ENCODE measurements around the gene SERF2. TPM values are rescaled to one million over a fixed set of nuclear protein-coding genes. Genes with fewer than 3 reads are reported as not detected.
A peak's percentile ranks its signal among the peaks of the same experiment; 100 is the strongest.
"Not testable (repeated sequence)": the region's sequence is repeated elsewhere in the genome, so short reads cannot be mapped to it uniquely, and the experiment has no call there.

Gene SERF2
- total RNA-seq: 1,000 to 10,000 TPM in 1 of 2 donors, 100 to 1,000 TPM in 1; 966 to 1,595 TPM

DNA sequence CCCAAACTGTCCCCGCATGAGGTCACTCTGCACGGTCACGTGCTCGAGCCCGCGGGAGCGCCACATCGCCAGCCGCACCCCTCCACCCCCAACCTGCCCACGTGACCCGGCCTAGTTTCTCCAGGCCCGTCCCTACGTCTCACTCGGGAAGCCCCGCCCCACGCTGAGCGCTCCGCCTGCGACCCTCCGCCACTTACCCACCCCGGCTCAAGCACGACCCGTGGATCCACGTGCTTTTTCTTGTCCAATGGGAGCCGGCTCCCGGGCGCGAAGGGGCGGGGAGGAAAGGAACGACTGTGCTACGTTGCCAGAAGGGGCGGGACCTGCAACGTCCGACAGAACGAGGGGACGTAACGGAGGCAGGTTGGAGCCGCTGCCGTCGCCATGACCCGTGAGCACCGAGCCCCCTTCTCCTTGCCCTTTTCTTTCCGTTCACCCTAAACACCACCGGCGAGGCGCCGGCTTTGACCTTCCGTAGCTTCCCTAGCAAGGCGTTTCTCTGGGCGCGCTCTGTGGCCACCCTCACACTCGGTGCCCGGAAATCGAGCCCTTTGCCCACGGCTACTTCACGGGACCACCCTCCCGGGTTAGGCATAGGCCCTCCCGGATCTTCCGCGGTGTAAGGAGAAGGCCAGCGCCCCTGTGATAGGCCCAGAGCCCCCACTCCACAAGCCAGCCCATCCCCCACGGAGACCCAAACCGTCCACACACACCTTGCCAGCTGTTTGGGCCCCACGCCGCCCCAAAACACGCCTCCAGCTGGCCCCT, at the start of gene SERF2:
TSS of gene SERF2 (plus strand) at position 328 of the 768 bp plus-strand sequence. CDS start at position 385, 57 bp downstream.
- Histone ChIP-seq H3K27ac (peak within 1 kb of the TSS; percentile 99), H3K4me3 (peak within 1 kb of the TSS; percentile 89 to 98), H3K9me3 (no peaks in the 10 kb centered on the region), H3K36me3 (peaks cover 4 to 5% of the 10 kb centered on the region in 2 donors), H3K27me3 (replicated peaks; ENCODE audit: insufficient read depth) (no peaks in the 10 kb centered on the region), H3K4me1 (replicated peaks) (peaks cover 21% of the 10 kb centered on the region)
- peak; percentile 100 for DNase-seq (ENCODE audit: low spot score)
- under 1% methylated on average over 66 of the region's 66 CpGs for WGBS
- intact Hi-C loops (cut with DNase I): no loop called here
- TF ChIP-seq POLR2AphosphoS5 (IDR thresholded peaks at IDR 0.05) (peak; percentile 99), POLR2A (IDR thresholded peaks at IDR 0.05) (peak; percentile 99)
- TF ChIP-seq, protein P1, sequence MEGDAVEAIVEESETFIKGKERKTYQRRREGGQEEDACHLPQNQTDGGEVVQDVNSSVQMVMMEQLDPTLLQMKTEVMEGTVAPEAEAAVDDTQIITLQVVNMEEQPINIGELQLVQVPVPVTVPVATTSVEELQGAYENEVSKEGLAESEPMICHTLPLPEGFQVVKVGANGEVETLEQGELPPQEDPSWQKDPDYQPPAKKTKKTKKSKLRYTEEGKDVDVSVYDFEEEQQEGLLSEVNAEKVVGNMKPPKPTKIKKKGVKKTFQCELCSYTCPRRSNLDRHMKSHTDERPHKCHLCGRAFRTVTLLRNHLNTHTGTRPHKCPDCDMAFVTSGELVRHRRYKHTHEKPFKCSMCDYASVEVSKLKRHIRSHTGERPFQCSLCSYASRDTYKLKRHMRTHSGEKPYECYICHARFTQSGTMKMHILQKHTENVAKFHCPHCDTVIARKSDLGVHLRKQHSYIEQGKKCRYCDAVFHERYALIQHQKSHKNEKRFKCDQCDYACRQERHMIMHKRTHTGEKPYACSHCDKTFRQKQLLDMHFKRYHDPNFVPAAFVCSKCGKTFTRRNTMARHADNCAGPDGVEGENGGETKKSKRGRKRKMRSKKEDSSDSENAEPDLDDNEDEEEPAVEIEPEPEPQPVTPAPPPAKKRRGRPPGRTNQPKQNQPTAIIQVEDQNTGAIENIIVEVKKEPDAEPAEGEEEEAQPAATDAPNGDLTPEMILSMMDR (IDR thresholded peaks at IDR 0.05): no peak

DNA sequence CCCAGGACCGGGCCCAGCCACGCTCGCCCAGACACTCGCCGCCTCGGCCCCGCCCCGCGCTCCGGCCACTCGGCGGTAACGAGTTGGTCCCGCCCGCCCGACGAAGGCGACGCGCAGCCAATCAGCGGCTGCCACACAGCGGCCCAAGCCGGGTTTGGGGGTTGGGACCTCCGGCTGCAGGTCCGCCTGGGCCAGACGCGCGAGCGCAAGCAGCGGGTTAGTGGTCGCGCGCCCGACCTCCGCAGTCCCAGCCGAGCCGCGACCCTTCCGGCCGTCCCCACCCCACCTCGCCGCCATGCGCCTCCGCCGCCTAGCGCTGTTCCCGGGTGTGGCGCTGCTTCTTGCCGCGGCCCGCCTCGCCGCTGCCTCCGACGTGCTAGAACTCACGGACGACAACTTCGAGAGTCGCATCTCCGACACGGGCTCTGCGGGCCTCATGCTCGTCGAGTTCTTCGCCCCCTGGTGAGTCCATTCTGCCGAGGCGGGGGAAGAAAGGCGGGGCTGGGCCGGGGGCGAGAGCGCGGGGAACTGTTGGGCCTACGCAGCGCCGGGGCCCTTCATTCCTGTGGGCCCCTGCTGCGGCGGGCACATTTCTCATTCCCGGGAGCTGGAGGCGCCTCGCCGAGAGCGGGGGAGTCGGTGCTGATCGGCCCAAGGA, 45.7 kb upstream of the SERF2 start, which contains the start of gene PDIA3:
TSS of gene PDIA3 (plus strand) at position 194 of the 658 bp plus-strand sequence. CDS start at position 296, 102 bp downstream.
- WGBS: under 1% methylated on average over 64 of the region's 84 CpGs
- TF ChIP-seq, protein P1 (IDR thresholded peaks at IDR 0.05): peak in 2 of 4 experiments; percentile 19 to 43
- peak; percentile 87 for TF ChIP-seq POLR2AphosphoS5 (IDR thresholded peaks at IDR 0.05)
- peak; percentile 98 for TF ChIP-seq POLR2A (IDR thresholded peaks at IDR 0.05)
- Histone ChIP-seq H3K4me3 (peak within 1 kb of the TSS; percentile 84 to 90), H3K27ac (peak within 1 kb of the TSS; percentile 94 to 96)
- H3K4me1 ChIP-seq (replicated peaks); intact Hi-C loops (cut with DNase I); H3K27me3 ChIP-seq (replicated peaks; ENCODE audit: insufficient read depth); H3K36me3 ChIP-seq; H3K9me3 ChIP-seq: not testable (repeated sequence)
- DNase-seq (ENCODE audit: low spot score): peak; percentile 93

DNA sequence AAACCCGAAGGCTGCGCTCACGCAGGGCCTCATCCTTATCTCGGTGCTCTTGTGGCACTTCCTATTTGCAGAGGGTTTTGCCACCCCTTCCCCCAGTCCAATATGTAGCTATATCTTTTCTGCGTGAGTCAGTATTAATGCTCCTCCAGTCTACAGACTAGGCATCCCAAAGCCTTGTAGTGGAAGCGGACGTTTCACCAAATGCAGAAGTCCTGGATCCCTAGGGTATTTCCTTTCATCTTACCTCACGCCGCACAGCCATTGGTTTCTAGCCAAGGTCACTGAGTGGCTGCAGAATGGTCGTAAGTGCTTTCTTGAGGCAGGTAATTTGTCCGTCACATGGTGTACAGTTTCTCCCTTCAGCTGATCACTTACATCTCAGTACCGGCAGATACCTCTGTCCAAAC, 45.2 kb upstream of the SERF2 start:
- WGBS: under 1% methylated on average over 12 of the region's 12 CpGs
- H3K27ac ChIP-seq: peak overlapping the region; percentile 94 to 96
- H3K36me3 ChIP-seq; intact Hi-C loops (cut with DNase I); H3K9me3 ChIP-seq; H3K4me1 ChIP-seq (replicated peaks); H3K27me3 ChIP-seq (replicated peaks; ENCODE audit: insufficient read depth); DNase-seq (ENCODE audit: low spot score): not testable (repeated sequence)
- H3K4me3 ChIP-seq: peak overlapping the region; percentile 84 to 90

DNA sequence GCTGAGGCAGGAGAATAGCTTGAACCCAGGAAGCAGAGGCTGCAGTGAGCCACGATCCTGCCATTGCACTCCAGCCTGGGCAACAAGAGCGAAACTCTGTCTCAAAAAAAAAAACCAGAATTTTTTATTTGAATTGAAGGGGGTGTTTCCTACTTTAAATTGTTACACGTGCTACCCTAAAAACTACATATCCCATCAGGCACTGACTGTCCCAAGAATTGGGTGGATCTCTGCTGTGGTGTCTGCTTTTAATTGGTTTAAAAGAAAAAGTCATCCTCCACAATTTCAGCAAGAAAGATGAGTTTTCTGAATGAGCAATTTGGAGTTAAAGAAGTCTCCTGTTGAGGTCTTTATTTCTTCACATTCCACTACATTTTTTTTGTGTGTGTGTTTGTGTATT, 43.7 kb upstream of the SERF2 start:
- no peaks in the 10 kb centered on the region for H3K9me3 ChIP-seq
- peak overlapping the region in 1 of 2 donors; percentile 84 for H3K4me3 ChIP-seq
- no peaks in the 10 kb centered on the region for H3K36me3 ChIP-seq
- peaks cover 4% of the 10 kb centered on the region for H3K4me1 ChIP-seq (replicated peaks)
- no peaks in the 10 kb centered on the region for H3K27me3 ChIP-seq (replicated peaks; ENCODE audit: insufficient read depth)
- intact Hi-C loops (cut with DNase I): no loop called here
- 60% methylated on average over 3 of the region's 3 CpGs for WGBS
- no peak overlapping the region for H3K27ac ChIP-seq
- DNase-seq (ENCODE audit: low spot score): no peak
- TF ChIP-seq POLR2A (IDR thresholded peaks at IDR 0.05) (no peak), POLR2AphosphoS5 (IDR thresholded peaks at IDR 0.05) (no peak)
- TF ChIP-seq, protein P1 (IDR thresholded peaks at IDR 0.05): no peak

DNA sequence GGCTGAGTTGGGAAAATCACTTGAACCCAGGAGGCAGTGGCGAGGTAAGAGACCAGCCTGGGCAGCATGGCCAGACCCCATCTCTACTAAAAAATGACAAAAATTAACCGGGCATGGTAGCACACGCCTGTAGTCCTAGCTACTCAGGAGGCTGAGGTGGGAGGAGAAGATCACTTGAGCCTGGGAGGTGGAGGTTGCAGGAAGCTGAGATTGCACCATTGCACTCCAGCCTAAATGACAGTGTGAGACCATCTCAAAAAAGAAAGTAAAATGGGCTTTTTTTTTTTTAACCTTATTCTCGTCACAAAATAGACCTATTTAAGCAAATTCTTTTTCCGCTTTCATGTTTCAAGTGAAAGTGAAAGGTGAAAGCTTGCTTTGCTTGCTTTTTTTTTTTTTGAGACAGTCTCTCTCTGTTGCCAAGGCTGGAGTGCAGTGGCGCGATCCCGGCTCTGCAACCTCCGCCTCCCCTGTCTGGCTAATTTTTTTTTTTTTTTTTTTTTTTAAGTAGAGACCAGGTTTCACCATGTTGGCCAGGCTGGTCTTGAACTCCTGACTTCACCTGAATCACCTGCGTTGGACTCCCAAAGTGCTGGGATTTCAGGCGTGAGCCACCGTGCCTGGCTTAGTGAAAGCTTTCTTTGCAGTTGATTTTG, 42.3 kb upstream of the SERF2 start:
- WGBS: 57% methylated on average over 12 of the region's 12 CpGs
- Histone ChIP-seq H3K4me3 (peak overlapping the region in 1 of 2 donors; percentile 20), H3K36me3 (no peaks in the 10 kb centered on the region), H3K9me3 (no peaks in the 10 kb centered on the region), H3K27me3 (replicated peaks; ENCODE audit: insufficient read depth) (no peaks in the 10 kb centered on the region), H3K4me1 (replicated peaks) (peaks cover 4% of the 10 kb centered on the region), H3K27ac (peak overlapping the region in 1 of 2 donors; percentile 3)
- intact Hi-C loops (cut with DNase I): no loop called here
- no peak for DNase-seq (ENCODE audit: low spot score)
- TF ChIP-seq POLR2AphosphoS5 (IDR thresholded peaks at IDR 0.05) (no peak), POLR2A (IDR thresholded peaks at IDR 0.05) (no peak)
- TF ChIP-seq, protein P1 (IDR thresholded peaks at IDR 0.05): no peak

Data from prostate gland (tissue), 2 donors.